K562 (cell line): ENCODE results near the gene NOL4L. TPM values are rescaled to one million over a fixed set of nuclear protein-coding genes. Genes with fewer than 3 reads are reported as not detected.
A peak's percentile ranks its signal among the peaks of the same experiment; 100 is the strongest.

Experiments
- ASH1L ChIP-seq: fragments of 450-650 bp; IDR thresholded peaks from 2 replicates; pipeline ENCODE4 v1.6.1; 2018; ENCODE audit warnings: borderline replicate concordance, mild to moderate bottlenecking, low read depth; ENCODE audit not compliant: partially characterized antibody
- CBX3 ChIP-seq, 2 experiments: IDR thresholded peaks; 1 replicate in 1 of 2; 2 replicates in 1 of 2; pipeline ENCODE4 v1.6.1; 2012; ENCODE audit warnings: inconsistent platforms in 2 of 2, low read length in 2 of 2, borderline replicate concordance in 1 of 2, control low read depth in 1 of 2
- GMEB1 ChIP-seq: fragments of 250-450 bp; sonication (Bioruptor Pico); IDR thresholded peaks from 2 replicates; pipeline ENCODE4 v1.4.0; 2020; ENCODE audit warnings: mild to moderate bottlenecking
- HMG20A ChIP-seq: fragments of 450-650 bp; formaldehyde crosslinking; conservative IDR thresholded peaks from 2 replicates; pipeline ENCODE4 v1.4.0; 2020; ENCODE audit warnings: mild to moderate bottlenecking, mixed read lengths
- MITF ChIP-seq: IDR thresholded peaks from 2 replicates; pipeline ENCODE4 v1.6.1; 2014; ENCODE audit warnings: antibody characterized with exemption
- NCOA1 ChIP-seq: fragments of 450-650 bp; IDR thresholded peaks from 2 replicates; pipeline ENCODE4 v1.6.1; 2016; ENCODE audit warnings: low read depth
- NR3C1 ChIP-seq: sonication (generic); formaldehyde crosslinking; IDR thresholded peaks from 2 replicates; pipeline ENCODE4 v1.8.1; 2022; ENCODE audit warnings: missing genetic modification reagents
- REST ChIP-seq, 2 experiments: fragments of 450-650 bp; formaldehyde crosslinking in 1 of 2; IDR thresholded peaks; 2 replicates each; pipeline versions ENCODE4 v1.4.0 to v1.6.1; 2014 to 2020; ENCODE audit warnings: mild to moderate bottlenecking in 2 of 2, borderline replicate concordance in 1 of 2, low read depth in 1 of 2
- RUNX1 ChIP-seq: sonication (generic); IDR thresholded peaks from 2 replicates; pipeline ENCODE4 v1.6.1; 2016; ENCODE audit warnings: antibody characterized with exemption, low read depth
- SMARCE1 ChIP-seq: fragments of 450-650 bp; IDR thresholded peaks from 2 replicates; pipeline ENCODE4 v1.7.1; 2016; ENCODE audit warnings: mild to moderate bottlenecking
- TBL1XR1 ChIP-seq, 2 experiments: IDR thresholded peaks; 2 replicates each; pipeline ENCODE4 v1.6.1; 2012; ENCODE audit warnings: improper control_type of control experiment in 2 of 2, low read length in 2 of 2, mild to moderate bottlenecking in 1 of 2
- TGIF2 ChIP-seq: sonication (generic); formaldehyde crosslinking; IDR thresholded peaks from 2 replicates; pipeline ENCODE4 v1.8.1; 2022; ENCODE audit warnings: mild to moderate bottlenecking, missing genetic modification reagents, moderate library complexity
- ZNF140 ChIP-seq: fragments of 250-450 bp; sonication (Bioruptor Pico); IDR thresholded peaks from 2 replicates; pipeline ENCODE4 v1.8.0; 2021; ENCODE audit warnings: moderate library complexity, mild to moderate bottlenecking, inconsistent platforms
- ZNF253 ChIP-seq: fragments of 250-450 bp; sonication (Bioruptor Pico); conservative IDR thresholded peaks from 2 replicates; pipeline ENCODE4 v1.6.1; 2021; ENCODE audit warnings: mild to moderate bottlenecking
- ZNF79 ChIP-seq: fragments of 250-450 bp; sonication (Bioruptor Pico); IDR thresholded peaks from 2 replicates; pipeline ENCODE4 v1.4.0; 2020; ENCODE audit warnings: low read depth, mild to moderate bottlenecking, moderate library complexity
- polyA plus RNA-seq, 8 experiments: library from polyadenylated mRNA; depleted of rRNA in 4 of 8; stranded (reverse) in 5 of 8; unstranded in 3 of 8; fragments of >200 nt; fragmentation: Nextera tagmentation in 2 of 8; fragmentation: Illumina TruSeq in 1 of 8; extraction: Ambion mirVana in 2 of 8; extraction: Trizol in 1 of 8; gene quantifications; 2 replicates each; pipeline versions ENCODE4 v1.2.1 to v1.2.3, GENCODE V29; 2011 to 2014; ENCODE audit warnings: inconsistent platforms in 1 of 8, missing spikeins in 1 of 8
- total RNA-seq, 7 experiments: library from RNA; depleted of rRNA in 6 of 7; stranded (reverse); fragments of >200 nt in 6 of 7; fragmentation: Illumina TruSeq in 2 of 7; extraction: Trizol in 2 of 7; gene quantifications; 2 replicates each; pipeline versions ENCODE4 v1.2.1 to v1.2.3, GENCODE V29; 2011 to 2021; ENCODE audit warnings: low replicate concordance in 1 of 7
- TF ChIP-seq, protein P1 (sequence below): fragments of 250-450 bp; sonication (Bioruptor Pico); IDR thresholded peaks from 2 replicates; pipeline ENCODE4 v1.9.0; 2021; ENCODE audit warnings: mild to moderate bottlenecking

NOL4L gene
- total and polyA plus RNA-seq, 9 of the 15 experiments (the other 6 are each of a cell fraction or from before 2014, with no cell fraction given), result 5.1 to 36.2 (median 13.6) TPM

DNA sequence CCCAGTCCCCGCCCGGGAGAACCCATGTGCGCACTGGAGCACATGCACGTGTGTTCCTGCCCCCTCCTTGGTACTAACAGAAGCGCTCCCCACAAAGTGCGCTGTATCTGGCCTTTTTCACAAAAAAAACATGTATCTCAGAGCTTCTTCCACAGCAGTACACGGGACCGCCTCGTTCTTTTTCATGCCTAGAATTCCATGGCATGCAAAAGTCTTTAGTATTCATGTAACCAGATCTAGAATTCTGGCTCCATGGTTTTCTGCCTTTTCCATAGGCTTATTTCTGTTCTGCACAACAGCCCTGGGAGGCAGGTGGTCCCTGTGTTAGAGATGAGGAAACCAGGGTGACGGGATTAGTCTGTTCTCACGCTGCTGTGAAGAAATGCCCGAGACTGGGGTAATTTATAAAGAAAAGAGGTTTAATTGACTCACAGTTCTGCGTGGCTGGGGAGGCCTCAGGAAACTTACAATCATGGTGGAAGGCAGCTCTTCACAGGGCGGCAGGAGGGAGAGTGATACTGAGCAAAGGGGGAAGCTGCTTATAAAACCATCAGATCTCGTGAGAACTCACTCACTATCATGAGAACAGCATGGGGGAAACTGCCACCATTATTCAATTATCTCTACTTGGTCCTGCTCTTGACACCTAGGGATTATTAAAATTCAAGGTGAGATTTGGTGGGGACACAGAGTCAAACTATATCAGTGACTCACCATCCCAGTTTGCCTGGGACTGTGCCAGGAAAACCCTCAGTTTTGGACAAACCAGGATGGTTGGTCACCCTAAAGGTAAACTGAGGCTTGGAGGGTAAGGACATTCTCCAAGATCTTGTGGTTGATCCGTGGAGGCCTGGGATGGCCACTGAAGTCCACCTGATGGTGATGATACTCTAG lies 47.6 kb upstream of the NOL4L start (continued):
- no peak for TF ChIP-seq TGIF2
- TF ChIP-seq CBX3 (IDR thresholded peaks at IDR 0.05; ENCODE audit: borderline replicate concordance in 1 of 2, low read length in 2 of 2), result peak in 1 of 2 experiments; percentile 60; a peak in 1 of 3 replicates
- TF ChIP-seq TBL1XR1 (IDR thresholded peaks at IDR 0.05; ENCODE audit: low read length in 2 of 2), result no peak
- no peak for TF ChIP-seq HMG20A (CRISPR knock-in tag)
- TF ChIP-seq RUNX1, result no peak
- no peak for TF ChIP-seq SMARCE1
- no peak for TF ChIP-seq ZNF79 (CRISPR knock-in tag)
- TF ChIP-seq ASH1L, result no peak
- TF ChIP-seq NCOA1, result no peak
- TF ChIP-seq, protein P1, sequence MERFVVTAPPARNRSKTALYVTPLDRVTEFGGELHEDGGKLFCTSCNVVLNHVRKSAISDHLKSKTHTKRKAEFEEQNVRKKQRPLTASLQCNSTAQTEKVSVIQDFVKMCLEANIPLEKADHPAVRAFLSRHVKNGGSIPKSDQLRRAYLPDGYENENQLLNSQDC (CRISPR knock-in tag), result no peak
- TF ChIP-seq MITF, result no peak
- TF ChIP-seq GMEB1, result 0 out of 2 replicates have a peak, but pooled peaks have one; percentile 7
- TF ChIP-seq REST (IDR thresholded peaks at IDR 0.05; ENCODE audit: borderline replicate concordance), result no peak
- no peak for TF ChIP-seq REST (CRISPR knock-in tag; IDR thresholded peaks at IDR 0.05; ENCODE audit: low read depth)
- TF ChIP-seq ZNF253 (CRISPR knock-in tag), result no peak
- no peak for TF ChIP-seq ZNF140 (CRISPR knock-in tag)
- no peak for TF ChIP-seq NR3C1 (CRISPR knock-in tag)
